HG02884 (cell line): ENCODE data around the gene GOLT1A.
"Not testable (repeated sequence)": the region's sequence is repeated elsewhere in the genome, so short reads cannot be mapped to it uniquely, and the experiment has no call there.

ENCODE experiments used
- ATAC-seq: cut with Tn5 transposase; IDR thresholded peaks from one replicate; pipeline ENCODE4 v1.9.1; 2021; ENCODE audit warnings: mild to moderate bottlenecking, moderate library complexity; ENCODE audit not compliant: unreplicated experiment

Gene GOLT1A

GRCh38 chr1:204249736-204250427 lies 36.1 kb upstream of the GOLT1A start:
- no peak for ATAC-seq

- no peak for ATAC-seq
Observed at GRCh38 chr1:204248954-204249353, 35.2 kb upstream of the GOLT1A start.

- ATAC-seq, result no peak
Observed at GRCh38 chr1:204246876-204247275, 33.1 kb upstream of the GOLT1A start.

- ATAC-seq, result no peak
Observed at GRCh38 chr1:204242920-204243319, 29.1 kb upstream of the GOLT1A start.

- ATAC-seq, result no peak
Observed at GRCh38 chr1:204241914-204242313, 28.1 kb upstream of the GOLT1A start.

GRCh38 chr1:204241050-204241449 lies 27.3 kb upstream of the GOLT1A start:
- no peak for ATAC-seq

- ATAC-seq, result no peak
Observed at GRCh38 chr1:204240233-204240632, 26.4 kb upstream of the GOLT1A start.

- not testable (repeated sequence) for ATAC-seq
Observed at GRCh38 chr1:204239401-204239800, 25.6 kb upstream of the GOLT1A start.

GRCh38 chr1:204238520-204238919 lies 24.7 kb upstream of the GOLT1A start:
- not testable (repeated sequence) for ATAC-seq

GRCh38 chr1:204237515-204237914 lies 23.7 kb upstream of the GOLT1A start:
- ATAC-seq, result not testable (repeated sequence)

- no peak for ATAC-seq
Observed at GRCh38 chr1:204232526-204232925, 18.7 kb upstream of the GOLT1A start.

GRCh38 chr1:204230211-204230610 lies 16.4 kb upstream of the GOLT1A start:
- ATAC-seq, result no peak

GRCh38 chr1:204228896-204229295 lies 15.1 kb upstream of the GOLT1A start:
- no peak for ATAC-seq

- ATAC-seq, result no peak
Observed at GRCh38 chr1:204227996-204228785, 14.4 kb upstream of the GOLT1A start.

GRCh38 chr1:204227351-204227750 lies 13.6 kb upstream of the GOLT1A start:
- no peak for ATAC-seq

- ATAC-seq, result no peak
Observed at GRCh38 chr1:204225841-204226735, 12.3 kb upstream of the GOLT1A start.

GRCh38 chr1:204224655-204225054 lies 10.9 kb upstream of the GOLT1A start:
- ATAC-seq, result no peak

- ATAC-seq, result no peak
Observed at GRCh38 chr1:204223129-204223860, 9.5 kb upstream of the GOLT1A start.

- no peak for ATAC-seq
Observed at GRCh38 chr1:204222764-204223055, 8.9 kb upstream of the GOLT1A start.

GRCh38 chr1:204222006-204222763 lies 8.4 kb upstream of the GOLT1A start:
- ATAC-seq, result no peak
